SKM-1 treated with dmso at 0.1 percent for 144 hours (cell line): ENCODE measurements around the gene LMLN.
"Not testable (repeated sequence)": the region's sequence is repeated elsewhere in the genome, so short reads cannot be mapped to it uniquely, and the experiment has no call there.

Experiments used
- DNase-seq: peaks from one replicate; lab custom pipeline; 2025; ENCODE audit not compliant: unreplicated experiment; lab: John Stamatoyannopoulos, UW

The LMLN gene

GRCh38 chr3:197956626-197956988, 3.4 kb upstream of the LMLN start:
- no peak for DNase-seq

DNA sequence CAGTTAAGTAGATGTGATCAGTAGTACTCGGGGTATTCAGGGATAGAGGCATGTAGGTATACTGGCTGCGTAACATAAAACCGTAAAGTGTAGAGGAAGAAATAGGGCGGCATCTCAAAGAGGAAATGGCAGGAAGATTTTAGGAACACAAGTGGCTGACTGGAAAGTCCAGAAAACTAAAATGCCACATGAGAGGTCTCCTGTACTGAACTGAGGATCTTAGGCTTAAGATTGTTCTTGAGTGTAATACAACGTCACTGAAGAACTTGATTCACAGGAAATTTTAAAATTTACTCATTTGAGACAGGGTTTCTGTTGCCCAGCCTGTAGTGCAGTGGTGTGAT, 2.3 kb upstream of the LMLN start:
- DNase-seq = no peak

DNA sequence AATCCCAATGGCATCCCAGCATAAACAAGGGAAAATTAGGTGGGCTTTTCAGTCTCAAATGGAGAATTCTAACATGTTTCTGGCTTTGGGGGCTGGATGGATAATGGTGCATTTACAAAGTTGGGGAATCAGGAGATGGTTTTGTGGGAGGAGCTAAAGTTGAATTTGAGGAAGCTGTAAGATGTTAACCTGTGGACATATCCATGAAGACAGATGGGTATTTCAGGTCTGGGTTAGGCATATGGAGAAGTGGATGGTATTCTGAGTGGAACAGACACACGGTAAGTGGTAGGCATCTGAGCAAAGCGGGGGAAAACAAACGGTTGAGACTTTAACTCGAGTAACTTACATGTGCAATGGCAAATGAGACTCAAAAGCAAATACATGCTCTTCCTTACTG, 1.7 kb upstream of the LMLN start:
- peak; percentile 10 for DNase-seq

GRCh38 chr3:197958848-197959247, 1.2 kb upstream of the LMLN start:
- DNase-seq = not testable (repeated sequence)

- DNase-seq = no peak
Observed at GRCh38 chr3:197959500-197959890, 522 bp upstream of the LMLN start.

GRCh38 chr3:197960694-197961581, 921 bp downstream of the LMLN start:
- no peak for DNase-seq

DNA sequence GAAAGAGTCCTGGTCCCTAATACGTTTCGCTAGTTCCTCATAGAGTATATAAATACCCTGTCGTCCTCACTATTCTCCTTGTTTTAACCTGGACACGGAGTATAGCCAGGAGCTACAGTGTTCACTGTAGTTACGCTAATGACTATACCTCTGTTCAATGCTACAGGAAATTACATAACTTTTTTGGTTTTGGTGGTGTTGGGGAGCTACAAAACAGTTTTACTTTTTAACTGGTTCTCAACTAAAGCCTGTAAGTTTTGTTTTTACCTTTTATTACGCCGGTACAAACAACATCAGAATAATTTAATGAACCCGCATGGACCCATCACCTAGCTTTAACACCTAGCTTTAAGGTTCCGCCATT, 1.5 kb downstream of the LMLN start:
- peak; percentile 30 for DNase-seq

DNA sequence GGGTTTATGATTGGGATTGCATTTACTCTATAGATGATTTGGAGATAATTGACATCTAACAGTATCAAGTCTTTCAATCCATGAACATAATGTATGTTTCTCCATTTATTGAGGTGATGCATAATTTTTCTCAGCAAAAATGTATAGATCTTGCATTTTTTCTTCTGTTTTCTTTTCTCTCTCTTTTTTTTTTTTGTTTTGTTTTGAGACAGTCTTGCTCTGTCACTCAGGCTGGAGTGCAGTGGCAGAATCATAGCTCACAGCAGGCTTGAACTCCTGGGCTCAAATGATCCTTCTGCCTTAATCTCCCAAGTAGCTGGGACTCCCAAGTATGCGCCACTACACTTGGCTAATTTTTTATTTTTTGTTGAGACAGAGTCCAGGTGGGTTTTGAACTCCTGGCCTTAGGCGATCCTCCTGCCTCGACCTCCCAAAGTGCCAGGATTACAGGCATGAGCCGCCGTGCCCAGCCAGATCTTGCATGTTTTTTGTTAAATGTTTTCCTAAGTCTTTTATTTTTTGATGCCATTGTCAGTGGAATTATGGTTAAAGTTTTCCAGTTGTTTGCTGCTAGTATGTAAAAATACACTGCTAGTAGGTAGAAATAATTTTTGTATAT, 3.1 kb downstream of the LMLN start:
- no peak for DNase-seq

GRCh38 chr3:197967337-197967989, 7.4 kb downstream of the LMLN start:
- not testable (repeated sequence) for DNase-seq

GRCh38 chr3:197970588-197970987, 10.6 kb downstream of the LMLN start:
- no peak for DNase-seq

- DNase-seq = no peak
Observed at GRCh38 chr3:197974016-197974415, 14.0 kb downstream of the LMLN start.

- DNase-seq = no peak
Observed at GRCh38 chr3:197975311-197975710, 15.3 kb downstream of the LMLN start.

- no peak for DNase-seq
Observed at GRCh38 chr3:197983076-197983475, 23.1 kb downstream of the LMLN start.

GRCh38 chr3:197989651-197990050, 29.6 kb downstream of the LMLN start:
- no peak for DNase-seq

- no peak for DNase-seq
Observed at GRCh38 chr3:197994736-197995135, 34.7 kb downstream of the LMLN start.

DNA sequence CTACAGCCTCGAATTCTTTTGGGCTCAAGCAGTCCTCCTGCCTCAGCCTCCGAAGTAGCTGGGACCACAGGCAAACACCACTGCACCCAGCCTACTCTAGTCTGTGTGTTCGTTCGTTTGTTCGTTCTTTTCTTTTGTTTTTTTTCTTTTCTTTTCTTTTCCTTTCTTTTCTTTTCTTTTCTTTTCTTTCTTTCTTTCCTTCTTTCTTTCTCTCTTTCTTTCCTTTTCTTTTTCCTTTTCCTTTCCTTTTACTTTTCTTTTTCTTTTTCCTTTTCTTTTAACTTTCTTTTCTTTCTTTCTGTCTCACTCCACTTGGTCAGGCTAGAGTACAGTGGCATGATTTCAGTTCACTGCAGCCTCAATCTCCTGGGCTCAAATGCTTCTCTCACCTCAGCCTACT, 36.8 kb downstream of the LMLN start:
- DNase-seq = no peak

DNA sequence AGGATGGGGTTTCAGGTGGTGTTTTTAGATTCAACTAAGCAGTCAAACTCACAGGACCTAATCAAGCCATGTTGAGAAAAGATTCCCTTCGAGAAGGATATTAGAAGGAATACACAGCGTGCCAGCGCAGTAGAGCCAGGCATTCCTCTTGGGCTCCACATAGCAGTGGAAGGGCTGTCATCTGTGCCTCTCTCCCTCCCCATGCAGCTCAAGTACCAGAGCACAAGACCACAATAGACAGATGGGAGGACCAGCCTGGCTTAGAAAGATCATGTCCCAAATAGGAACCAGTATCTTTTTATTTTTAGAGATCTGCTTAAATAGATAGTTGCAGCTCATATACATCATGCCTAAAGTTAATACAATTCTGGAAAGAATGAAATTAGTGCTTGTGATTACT, 37.9 kb downstream of the LMLN start:
- no peak for DNase-seq

GRCh38 chr3:198017090-198017489, 57.1 kb downstream of the LMLN start:
- no peak for DNase-seq

- no peak for DNase-seq
Observed at GRCh38 chr3:198018416-198018815, 58.4 kb downstream of the LMLN start.

- no peak for DNase-seq
Observed at GRCh38 chr3:198019115-198019514, 59.1 kb downstream of the LMLN start.

GRCh38 chr3:198021320-198021719, 61.3 kb downstream of the LMLN start:
- DNase-seq = no peak

- no peak for DNase-seq
Observed at GRCh38 chr3:198022604-198023003, 62.6 kb downstream of the LMLN start.
